H9 (cell line): ENCODE data around the gene IGF2. TPM values are rescaled to one million over a fixed set of nuclear protein-coding genes. Genes with fewer than 3 reads are reported as not detected.
A peak's percentile ranks its signal among the peaks of the same experiment; 100 is the strongest.

Experiments
- DNase-seq: peaks from one replicate; pipeline ENCODE4 v3.0.0-alpha.2; 2017
- H2AFZ ChIP-seq: one replicate; pipeline ENCODE4 v1.6.1; 2013; ENCODE audit warnings: mild to moderate bottlenecking, low read length, control low read depth, moderate library complexity
- H2AK5ac ChIP-seq: 2 replicates; pipeline ENCODE4 v1.6.1; 2013; ENCODE audit warnings: low read length, control low read depth, mixed read lengths; ENCODE audit not compliant: insufficient read length
- H2BK120ac ChIP-seq: one replicate; pipeline ENCODE4 v1.6.1; 2013; ENCODE audit warnings: low read depth, mild to moderate bottlenecking, low read length, control low read depth, inconsistent platforms; ENCODE audit not compliant: poor library complexity, severe bottlenecking
- H2BK12ac ChIP-seq: 2 replicates; pipeline ENCODE4 v1.6.1; 2013; ENCODE audit warnings: low read length, control low read depth, mixed read lengths, low read depth; ENCODE audit not compliant: insufficient read length
- H2BK15ac ChIP-seq: 2 replicates; pipeline ENCODE4 v1.6.1; 2013; ENCODE audit warnings: low read depth, low read length, control low read depth
- H2BK20ac ChIP-seq: one replicate; pipeline ENCODE4 v1.6.1; 2013; ENCODE audit warnings: low read depth, mild to moderate bottlenecking, low read length, control low read depth, inconsistent platforms; ENCODE audit not compliant: poor library complexity, severe bottlenecking
- H2BK5ac ChIP-seq: 2 replicates; pipeline ENCODE4 v1.6.1; 2013; ENCODE audit warnings: low read length, control low read depth, mixed read lengths; ENCODE audit not compliant: insufficient read length
- H3K14ac ChIP-seq: 2 replicates; pipeline ENCODE4 v1.6.1; 2013; ENCODE audit warnings: low read length, control low read depth; ENCODE audit not compliant: insufficient read depth
- H3K18ac ChIP-seq: 2 replicates; pipeline ENCODE4 v1.6.1; 2013; ENCODE audit warnings: low read depth, mild to moderate bottlenecking, mixed read lengths, low read length, control low read depth; ENCODE audit not compliant: insufficient read length
- H3K23ac ChIP-seq: 2 replicates; pipeline ENCODE4 v1.6.1; 2013; ENCODE audit warnings: low read length, control low read depth, mixed read lengths, low read depth; ENCODE audit not compliant: insufficient read length
- H3K23me2 ChIP-seq: 2 replicates; pipeline ENCODE4 v1.6.1; 2013; ENCODE audit warnings: low read depth, mild to moderate bottlenecking, mixed read lengths, low read length, control low read depth; ENCODE audit not compliant: insufficient read length, poor library complexity, severe bottlenecking
- H3K27ac ChIP-seq: 2 replicates; pipeline ENCODE4 v1.5.1; 2013; ENCODE audit warnings: low read length, control low read depth, mixed read lengths, low read depth; ENCODE audit not compliant: insufficient read length
- H3K27me3 ChIP-seq: 2 replicates; pipeline ENCODE4 v1.6.1; 2013; ENCODE audit warnings: low read length, control low read depth, inconsistent platforms; ENCODE audit not compliant: insufficient read depth
- H3K4ac ChIP-seq: 2 replicates; pipeline ENCODE4 v1.6.1; 2013; ENCODE audit warnings: low read depth, mild to moderate bottlenecking, control low read depth, inconsistent platforms, low read length, moderate library complexity
- H3K4me1 ChIP-seq: 2 replicates; pipeline ENCODE4 v1.6.1; 2013; ENCODE audit warnings: low read length, control low read depth, inconsistent platforms; ENCODE audit not compliant: insufficient read depth
- H3K4me2 ChIP-seq: 2 replicates; pipeline ENCODE4 v1.6.1; 2013; ENCODE audit warnings: low read length, control low read depth, mixed read lengths; ENCODE audit not compliant: insufficient read length, insufficient read depth
- H3K56ac ChIP-seq: 2 replicates; pipeline ENCODE4 v1.6.1; 2013; ENCODE audit warnings: low read depth, mild to moderate bottlenecking, mixed read lengths, low read length, control low read depth; ENCODE audit not compliant: insufficient read length
- H3K79me1 ChIP-seq: 2 replicates; pipeline ENCODE4 v1.6.1; 2013; ENCODE audit warnings: low read depth, mild to moderate bottlenecking, moderate library complexity, low read length, control low read depth, inconsistent platforms; ENCODE audit not compliant: insufficient read depth, poor library complexity, severe bottlenecking
- H3K79me2 ChIP-seq: 2 replicates; pipeline ENCODE4 v1.6.1; 2013; ENCODE audit warnings: low read length, control low read depth, inconsistent platforms; ENCODE audit not compliant: insufficient read depth
- H3K9ac ChIP-seq: 2 replicates; pipeline ENCODE4 v1.6.1; 2013; ENCODE audit warnings: low read length, control low read depth, mixed read lengths; ENCODE audit not compliant: insufficient read length; ENCODE audit errors: extremely low read depth
- H3K9me3 ChIP-seq: one replicate; pipeline ENCODE4 v1.6.1; 2013; ENCODE audit warnings: low read depth, low read length, inconsistent platforms; ENCODE audit not compliant: control insufficient read depth
- H3T11ph ChIP-seq: one replicate; pipeline ENCODE4 v1.6.1; 2013; ENCODE audit warnings: mild to moderate bottlenecking, low read length, control low read depth, inconsistent platforms
- H4K20me1 ChIP-seq: one replicate; pipeline ENCODE4 v1.6.1; 2013; ENCODE audit not compliant: control insufficient read depth, insufficient read length, insufficient read depth
- H4K5ac ChIP-seq: 2 replicates; pipeline ENCODE4 v1.6.1; 2013; ENCODE audit warnings: low read depth, mild to moderate bottlenecking, mixed read lengths, low read length, control low read depth; ENCODE audit not compliant: insufficient read length
- H4K8ac ChIP-seq: replicated peaks from 2 replicates; pipeline ENCODE4 v1.6.1; 2013; ENCODE audit warnings: low read length, control low read depth, mixed read lengths, low read depth; ENCODE audit not compliant: insufficient read length
- H4K91ac ChIP-seq: 2 replicates; pipeline ENCODE4 v1.6.1; 2013; ENCODE audit warnings: low read depth, mild to moderate bottlenecking, moderate library complexity, mixed read lengths, low read length, control low read depth; ENCODE audit not compliant: insufficient read length
- H3K27ac Mint-ChIP-seq, 3 experiments: 2 replicates in 2 of 3; 3 replicates in 1 of 3; pipeline ENCODE4 v1.8.0; 2020 to 2021; ENCODE audit warnings: mixed read lengths in 3 of 3, mild to moderate bottlenecking in 1 of 3, moderate library complexity in 1 of 3
- H3K27me3 Mint-ChIP-seq: 2 replicates; pipeline ENCODE4 v1.8.0; 2021; ENCODE audit warnings: low read depth, mild to moderate bottlenecking, moderate library complexity, mixed read lengths
- H3K36me3 Mint-ChIP-seq, 3 experiments: 2 replicates in 2 of 3; 3 replicates in 1 of 3; pipeline ENCODE4 v1.8.0; 2020 to 2021; ENCODE audit warnings: low read depth in 3 of 3, mixed read lengths in 3 of 3; ENCODE audit not compliant: insufficient read depth in 1 of 3
- H3K4me1 Mint-ChIP-seq, 2 experiments: 2 replicates each; pipeline ENCODE4 v1.8.0; 2020; ENCODE audit warnings: mixed read lengths in 2 of 2
- H3K4me3 Mint-ChIP-seq, 2 experiments: 2 replicates in 1 of 2; 3 replicates in 1 of 2; pipeline ENCODE4 v1.8.0; 2020 to 2021; ENCODE audit warnings: mild to moderate bottlenecking in 2 of 2, mixed read lengths in 2 of 2, moderate library complexity in 1 of 2
- H3K9me3 Mint-ChIP-seq, 2 experiments: 2 replicates in 1 of 2; 3 replicates in 1 of 2; pipeline ENCODE4 v1.8.0; 2020; ENCODE audit warnings: mild to moderate bottlenecking in 2 of 2, mixed read lengths in 2 of 2, moderate library complexity in 1 of 2
- WGBS: extraction: QIAGEN DNeasy Blood & Tissue Kit; methylation state at CpG from one replicate; pipeline ENCODE4 v1.1.7; 2013; ENCODE audit warnings: missing lambda C conversion rate, low lambda C conversion rate, mixed read lengths; ENCODE audit not compliant: insufficient read length; ENCODE audit errors: extremely low coverage; 5-methylcytosine and 5-hydroxymethylcytosine counted together
- total RNA-seq: library from RNA; stranded (reverse); gene quantifications from 2 replicates; pipeline ENCODE4 v1.2.1, GENCODE V29; 2021
- TF ChIP-seq, protein P1 (sequence below): fragments of 200-600 bp; sonication (generic); conservative IDR thresholded peaks from 3 replicates; pipeline ENCODE4 v1.8.0; 2021; ENCODE audit warnings: antibody characterized with exemption, mild to moderate bottlenecking

The IGF2 gene
- total RNA-seq, 1 experiment from 2014 or later: 2.8 TPM

DNA sequence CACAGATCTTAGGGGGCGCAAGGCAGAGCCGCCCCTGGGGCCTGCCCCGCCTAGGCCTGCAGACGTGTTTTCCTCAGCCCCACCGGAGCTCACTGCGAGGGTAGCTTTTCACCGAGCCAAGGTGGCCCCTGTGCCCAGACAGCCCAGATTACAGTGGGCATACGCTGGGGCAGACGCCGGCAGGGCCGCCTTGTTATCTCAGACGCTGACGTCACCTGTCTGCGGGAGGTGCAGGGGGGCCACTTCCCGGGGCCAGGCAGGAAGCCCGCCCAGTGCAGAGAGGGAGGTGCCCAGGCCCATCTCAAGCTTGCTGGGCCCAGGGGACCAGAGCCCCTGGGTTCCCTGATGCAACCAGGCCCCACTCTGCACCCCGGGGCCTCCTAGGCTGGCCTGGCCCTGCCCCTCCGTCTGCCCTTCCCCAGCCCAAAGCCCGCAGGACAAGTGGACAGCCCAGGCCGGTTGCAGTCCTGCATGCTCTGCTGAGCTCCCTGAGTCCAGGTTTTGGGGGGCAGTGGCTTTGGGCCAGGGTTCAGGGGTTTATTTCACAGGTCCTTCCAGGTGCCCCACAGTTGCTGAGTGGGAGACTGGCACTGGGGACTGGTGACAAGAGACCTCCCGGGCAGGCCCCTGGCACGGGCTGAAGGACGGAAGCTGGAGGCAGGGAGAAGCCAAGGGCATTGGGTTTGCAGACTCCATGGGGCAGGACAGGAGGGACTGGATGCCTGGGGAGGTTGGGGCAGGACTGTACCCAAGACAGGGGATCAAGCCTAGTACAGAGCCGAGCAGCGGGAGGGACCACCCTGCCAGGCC lies 38.6 kb downstream of the IGF2 start:
- Histone ChIP-seq H3K23me2 (no peaks in the 10 kb centered on the region), H2AK5ac (no peak overlapping the region), H3K79me1 (no peaks in the 10 kb centered on the region), H2BK20ac (no peak overlapping the region), H4K91ac (no peak overlapping the region), H2BK15ac (no peak overlapping the region), H3K14ac (0 out of 2 replicates have a peak overlapping the region, but pooled peaks have one; percentile 8), H3K27me3 (no peaks in the 10 kb centered on the region), H2BK12ac (no peak overlapping the region), H3K4me2 (no peak overlapping the region), H3T11ph (no peak overlapping the region), H4K5ac (no peak overlapping the region), H3K27ac (no peak overlapping the region), H2AFZ (no peak overlapping the region), H2BK5ac (no peak overlapping the region), H3K4ac (no peak overlapping the region), H3K4me1 (no peaks in the 10 kb centered on the region), H3K56ac (no peak overlapping the region), H3K18ac (no peak overlapping the region), H4K20me1 (no peaks in the 10 kb centered on the region), H3K79me2 (no peaks in the 10 kb centered on the region), H3K23ac (no peak overlapping the region), H2BK120ac (no peak overlapping the region), H3K9me3 (no peaks in the 10 kb centered on the region), H4K8ac (no peak overlapping the region), H3K9ac (no peak overlapping the region)
- no CpG with 5 or more reads among the region's 25 CpGs for WGBS
- Mint-ChIP-seq H3K27ac (no peak overlapping the region), H3K4me3 (no peak overlapping the region), H3K27me3 (peaks cover 38% of the 10 kb centered on the region), H3K4me1 (peaks cover 18 to 25% of the 10 kb centered on the region in 2 experiments), H3K9me3 (peaks cover 0 to 2% of the 10 kb centered on the region in 2 experiments; a peak in 2 of 5 replicates), H3K36me3 (no peaks in the 10 kb centered on the region; a peak in 1 of 7 replicates)
- TF ChIP-seq, protein P1, sequence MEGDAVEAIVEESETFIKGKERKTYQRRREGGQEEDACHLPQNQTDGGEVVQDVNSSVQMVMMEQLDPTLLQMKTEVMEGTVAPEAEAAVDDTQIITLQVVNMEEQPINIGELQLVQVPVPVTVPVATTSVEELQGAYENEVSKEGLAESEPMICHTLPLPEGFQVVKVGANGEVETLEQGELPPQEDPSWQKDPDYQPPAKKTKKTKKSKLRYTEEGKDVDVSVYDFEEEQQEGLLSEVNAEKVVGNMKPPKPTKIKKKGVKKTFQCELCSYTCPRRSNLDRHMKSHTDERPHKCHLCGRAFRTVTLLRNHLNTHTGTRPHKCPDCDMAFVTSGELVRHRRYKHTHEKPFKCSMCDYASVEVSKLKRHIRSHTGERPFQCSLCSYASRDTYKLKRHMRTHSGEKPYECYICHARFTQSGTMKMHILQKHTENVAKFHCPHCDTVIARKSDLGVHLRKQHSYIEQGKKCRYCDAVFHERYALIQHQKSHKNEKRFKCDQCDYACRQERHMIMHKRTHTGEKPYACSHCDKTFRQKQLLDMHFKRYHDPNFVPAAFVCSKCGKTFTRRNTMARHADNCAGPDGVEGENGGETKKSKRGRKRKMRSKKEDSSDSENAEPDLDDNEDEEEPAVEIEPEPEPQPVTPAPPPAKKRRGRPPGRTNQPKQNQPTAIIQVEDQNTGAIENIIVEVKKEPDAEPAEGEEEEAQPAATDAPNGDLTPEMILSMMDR: no peak
- DNase-seq: peak; percentile 29
